ENCODE data around the gene SFXN2.

SFXN2 gene

DNA sequence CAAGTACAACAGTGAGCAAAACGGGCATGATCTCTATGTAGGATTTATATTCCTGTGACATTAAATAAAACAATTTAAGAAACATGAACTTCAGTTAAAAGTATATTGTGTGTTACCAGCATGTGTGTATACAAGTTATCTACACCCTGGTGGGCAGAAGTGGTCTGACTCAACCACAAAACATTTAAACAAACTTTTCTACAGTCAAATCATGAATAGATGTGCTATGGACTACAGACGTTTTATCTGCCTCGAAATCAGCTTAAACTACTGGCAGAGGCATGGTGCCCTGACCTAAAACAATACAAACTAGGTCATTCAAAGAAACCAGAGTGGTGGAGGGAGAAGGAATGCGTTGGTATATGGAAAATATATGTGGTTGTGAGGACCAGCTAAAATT, 3.8 kb upstream of the SFXN2 start:
- TF ChIP-seq, protein P1, sequence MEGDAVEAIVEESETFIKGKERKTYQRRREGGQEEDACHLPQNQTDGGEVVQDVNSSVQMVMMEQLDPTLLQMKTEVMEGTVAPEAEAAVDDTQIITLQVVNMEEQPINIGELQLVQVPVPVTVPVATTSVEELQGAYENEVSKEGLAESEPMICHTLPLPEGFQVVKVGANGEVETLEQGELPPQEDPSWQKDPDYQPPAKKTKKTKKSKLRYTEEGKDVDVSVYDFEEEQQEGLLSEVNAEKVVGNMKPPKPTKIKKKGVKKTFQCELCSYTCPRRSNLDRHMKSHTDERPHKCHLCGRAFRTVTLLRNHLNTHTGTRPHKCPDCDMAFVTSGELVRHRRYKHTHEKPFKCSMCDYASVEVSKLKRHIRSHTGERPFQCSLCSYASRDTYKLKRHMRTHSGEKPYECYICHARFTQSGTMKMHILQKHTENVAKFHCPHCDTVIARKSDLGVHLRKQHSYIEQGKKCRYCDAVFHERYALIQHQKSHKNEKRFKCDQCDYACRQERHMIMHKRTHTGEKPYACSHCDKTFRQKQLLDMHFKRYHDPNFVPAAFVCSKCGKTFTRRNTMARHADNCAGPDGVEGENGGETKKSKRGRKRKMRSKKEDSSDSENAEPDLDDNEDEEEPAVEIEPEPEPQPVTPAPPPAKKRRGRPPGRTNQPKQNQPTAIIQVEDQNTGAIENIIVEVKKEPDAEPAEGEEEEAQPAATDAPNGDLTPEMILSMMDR (IDR thresholded peaks at IDR 0.05), result no peak

DNA sequence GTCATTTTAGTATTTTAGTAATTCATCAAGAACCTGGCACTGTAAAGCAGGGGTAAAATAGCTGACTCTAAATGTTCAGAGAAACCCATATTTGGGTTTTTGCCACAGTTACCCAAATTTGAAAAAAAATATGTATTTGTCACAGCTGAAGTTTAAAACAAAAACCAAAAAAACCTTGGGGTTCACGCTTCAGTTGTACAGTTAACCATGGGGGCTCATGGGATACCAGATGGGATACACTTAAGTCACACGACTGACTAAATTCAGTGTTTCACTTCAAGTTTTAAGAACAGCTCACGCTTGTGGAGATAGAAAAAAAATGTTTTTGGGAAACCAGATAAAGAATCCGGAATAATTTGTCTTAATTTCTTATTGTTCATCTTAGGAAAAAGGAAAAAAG, 2.3 kb upstream of the SFXN2 start:
- TF ChIP-seq, protein P1 (IDR thresholded peaks at IDR 0.05), result no peak

DNA sequence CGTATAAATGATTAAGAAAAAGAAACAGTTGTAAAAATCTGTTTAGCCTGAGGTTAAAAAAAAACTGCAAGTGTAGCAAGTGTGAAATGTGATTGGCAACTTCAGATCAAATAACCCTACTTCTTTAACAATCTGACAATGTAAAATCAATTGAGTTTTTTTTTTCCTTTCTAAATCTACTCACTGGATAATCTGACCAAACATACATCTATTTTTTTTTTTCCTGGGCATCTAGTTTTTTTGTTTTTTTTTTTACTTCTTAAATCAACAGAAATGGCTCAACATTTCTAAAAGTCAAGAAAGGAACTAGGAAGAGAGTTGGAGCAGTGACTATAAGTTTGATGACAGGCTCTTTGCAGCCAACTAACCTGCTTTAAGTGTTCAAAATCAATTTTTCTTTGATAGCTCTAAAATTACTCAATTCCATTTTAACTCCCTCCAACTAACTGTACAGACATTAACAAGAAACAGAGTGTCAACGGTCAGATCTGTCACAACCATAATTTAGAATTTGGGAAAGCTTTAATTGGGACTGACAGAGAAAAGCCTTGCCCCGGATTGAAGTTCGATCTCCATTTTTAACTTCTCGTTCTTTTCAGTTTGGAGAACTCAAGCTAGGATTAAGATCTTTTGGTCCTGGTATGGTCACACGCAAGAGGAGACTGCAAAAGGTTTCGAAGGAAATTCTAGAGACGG, 1.4 kb upstream of the SFXN2 start:
- TF ChIP-seq, protein P1 (IDR thresholded peaks at IDR 0.05), result no peak

DNA sequence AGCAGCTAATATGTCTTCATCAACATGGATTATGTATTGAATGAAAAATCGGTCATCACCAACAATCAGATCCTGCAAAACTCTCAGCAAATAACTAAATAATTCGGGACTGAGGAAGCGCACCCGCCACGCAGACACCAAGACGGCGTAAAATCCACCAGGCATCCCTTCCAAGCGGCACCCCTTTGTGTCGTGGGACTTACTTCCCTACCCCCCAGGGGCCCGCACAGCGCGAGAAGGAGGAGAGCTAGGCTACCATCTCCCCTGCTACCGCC, 960 bp upstream of the SFXN2 start:
- TF ChIP-seq, protein P1 (IDR thresholded peaks at IDR 0.05), result 0 out of 2 replicates have a peak, but pooled peaks have one; percentile 25

DNA sequence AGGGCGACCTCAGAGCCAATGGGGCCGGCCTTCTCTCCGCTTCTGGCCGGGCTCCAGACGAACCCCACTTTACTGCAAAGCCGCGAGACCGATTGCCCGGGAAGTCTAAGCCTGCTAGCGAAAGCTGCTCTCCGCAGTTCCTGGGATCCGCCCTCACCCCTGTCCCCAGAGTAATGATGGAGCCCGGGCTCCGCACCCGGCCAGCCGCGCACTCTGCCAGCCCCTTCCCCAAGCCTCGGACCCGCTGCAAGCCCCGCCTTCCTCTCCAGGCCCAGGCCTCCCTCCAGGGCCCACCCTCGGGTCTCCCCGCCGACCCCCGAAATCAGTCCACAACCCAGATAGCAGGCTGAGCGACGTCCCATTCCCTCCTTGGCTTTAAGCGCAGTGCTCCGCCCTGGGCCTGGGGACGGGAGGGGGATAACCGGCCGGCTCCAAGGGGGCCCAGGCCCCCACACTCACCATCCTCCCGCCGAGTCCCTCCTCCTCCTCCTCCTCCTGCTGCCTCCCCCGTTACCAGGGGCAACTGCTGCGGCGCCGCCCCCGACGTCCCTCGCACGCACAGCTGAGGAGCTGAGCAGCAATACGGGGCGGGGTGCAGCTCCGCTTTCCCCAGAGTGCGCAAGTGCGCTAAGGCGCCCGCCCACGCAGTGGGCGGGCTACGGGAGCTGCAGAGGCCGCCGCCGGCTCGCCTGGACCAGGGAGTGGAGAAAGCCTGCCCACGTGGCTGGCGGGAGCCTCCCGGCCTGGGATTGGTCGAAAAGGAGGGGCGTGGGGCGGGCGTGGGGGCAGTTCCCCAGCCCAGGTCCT, 419 bp upstream of the SFXN2 start, which contains the start of gene ARL3:
Gene ARL3 (minus strand): TSS at position 584 of the 807 bp plus-strand sequence. CDS start 122 bp downstream, at position 462.
- TF ChIP-seq, protein P1 (IDR thresholded peaks at IDR 0.05), result no peak; the same call in 1 of the 2 replicates

DNA sequence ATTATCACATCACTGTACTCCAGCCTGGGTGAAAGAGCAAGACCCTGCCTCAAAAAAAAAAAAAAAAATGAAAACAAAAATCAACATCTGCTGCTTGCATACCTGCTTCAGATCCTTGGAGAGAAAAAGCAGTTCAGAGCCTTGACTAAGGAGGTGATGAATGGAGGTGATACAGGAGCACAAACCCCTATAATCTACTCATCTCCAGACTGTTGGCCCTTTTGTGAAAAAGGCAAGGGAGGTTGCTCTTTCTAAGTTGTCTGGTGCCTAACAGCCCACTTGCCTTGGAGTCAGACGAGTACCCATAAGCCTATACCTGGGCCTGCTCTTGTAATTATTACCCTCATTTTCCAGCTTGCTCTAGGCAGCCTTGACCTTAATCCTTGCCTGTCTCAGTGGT, 1.4 kb downstream of the SFXN2 start:
- TF ChIP-seq, protein P1 (IDR thresholded peaks at IDR 0.05), result no peak

DNA sequence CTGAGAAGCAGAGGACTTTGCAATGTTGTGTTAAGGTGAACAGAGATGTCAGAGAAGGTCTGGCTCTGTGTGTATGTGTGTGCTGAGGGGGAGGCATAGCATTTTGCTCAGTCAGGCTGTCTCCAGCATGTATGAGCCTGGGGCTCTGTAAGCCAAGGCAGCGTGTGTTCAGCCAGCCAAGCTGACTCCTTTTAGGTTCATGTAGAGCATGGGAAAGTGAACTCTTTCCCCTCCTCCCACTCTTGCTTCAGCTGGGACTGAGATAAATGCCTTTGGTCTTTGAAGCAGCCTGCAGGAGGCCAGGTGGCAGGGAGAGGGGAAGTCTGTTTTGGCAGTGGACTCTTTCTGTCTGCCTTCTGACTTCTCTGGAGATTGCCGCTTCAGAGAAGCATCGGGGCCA, 3.8 kb downstream of the SFXN2 start:
- TF ChIP-seq, protein P1 (IDR thresholded peaks at IDR 0.05), result no peak

Data from LNCAP (cell line).